Hepatocyte (in vitro differentiated cells): ENCODE measurements around the gene BIRC2.

Experiments
- CTCF ChIP-seq: fragments of 200-600 bp; sonication (generic); IDR thresholded peaks from 2 replicates; pipeline ENCODE4 v1.5.1; 2016; ENCODE audit warnings: antibody characterized with exemption, mild to moderate bottlenecking; ENCODE audit not compliant: poor library complexity
- EZH2 ChIP-seq: fragments of 200-600 bp; sonication (generic); IDR thresholded peaks from 2 replicates; pipeline ENCODE4 v1.6.1; 2016; ENCODE audit warnings: antibody characterized with exemption, mild to moderate bottlenecking, borderline replicate concordance

DNA sequence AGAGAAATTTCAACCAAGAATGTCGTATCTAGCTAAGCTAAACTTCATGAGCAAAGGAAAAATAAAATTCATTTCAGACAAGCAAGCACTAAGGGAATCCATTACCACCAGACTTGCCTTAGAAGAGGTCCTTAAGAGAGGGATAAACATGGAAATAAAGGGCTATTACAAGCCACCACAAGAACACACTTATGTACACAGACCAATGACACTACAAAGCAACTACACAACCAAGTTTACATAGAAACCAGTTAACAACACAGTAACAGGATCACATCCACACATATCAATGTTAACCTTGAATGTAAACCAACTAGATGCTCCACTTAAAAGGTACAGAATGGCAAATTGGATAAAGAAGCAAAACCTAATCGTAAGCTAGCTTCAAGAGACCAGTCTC lies 67.5 kb downstream of the BIRC2 start:
- no peak for TF ChIP-seq EZH2
- no peak for TF ChIP-seq CTCF
